NCI-H510A treated with DMSO at 0.1 percent for 48 hours (cell line): ENCODE measurements around the gene PCNX3.

Experiments
- DNase-seq: peaks from one replicate; lab custom pipeline; 2025; lab: John Stamatoyannopoulos, UW

PCNX3 gene

GRCh38 chr11:65580756-65581155 lies 34.8 kb upstream of the PCNX3 start:
- no peak for DNase-seq

GRCh38 chr11:65581928-65582327 lies 33.6 kb upstream of the PCNX3 start:
- no peak for DNase-seq

GRCh38 chr11:65583589-65583988 lies 32.0 kb upstream of the PCNX3 start:
- no peak for DNase-seq

GRCh38 chr11:65584106-65584505 lies 31.5 kb upstream of the PCNX3 start:
- DNase-seq, result no peak

- DNase-seq, result no peak
These were observed 30.8 kb upstream of the PCNX3 start for GRCh38 chr11:65584723-65585171.

GRCh38 chr11:65585396-65586246 lies 30.0 kb upstream of the PCNX3 start:
- DNase-seq, result no peak

GRCh38 chr11:65586247-65586630 lies 29.3 kb upstream of the PCNX3 start:
- DNase-seq, result no peak

GRCh38 chr11:65586676-65587075 lies 28.9 kb upstream of the PCNX3 start:
- DNase-seq, result no peak

GRCh38 chr11:65588199-65589054 lies 27.1 kb upstream of the PCNX3 start:
- DNase-seq, result peak; percentile 29

GRCh38 chr11:65589444-65590239 lies 25.9 kb upstream of the PCNX3 start:
- no peak for DNase-seq

GRCh38 chr11:65590240-65590738 lies 25.3 kb upstream of the PCNX3 start:
- peak; percentile 77 for DNase-seq

GRCh38 chr11:65591939-65592857 lies 23.4 kb upstream of the PCNX3 start:
- DNase-seq, result no peak

- no peak for DNase-seq
These were observed 22.6 kb upstream of the PCNX3 start for GRCh38 chr11:65592858-65593517.

- no peak for DNase-seq
These were observed 21.8 kb upstream of the PCNX3 start for GRCh38 chr11:65593518-65594414.

- no peak for DNase-seq
These were observed 20.4 kb upstream of the PCNX3 start for GRCh38 chr11:65595131-65595530.

GRCh38 chr11:65595543-65596281 lies 19.9 kb upstream of the PCNX3 start, which contains the start of gene KCNK7:
Gene KCNK7 (minus strand): TSS chr11:65595800. CDS start chr11:65595772, 28 bp downstream.
- DNase-seq, result no peak

- no peak for DNase-seq
These were observed 19.1 kb upstream of the PCNX3 start for GRCh38 chr11:65596520-65596919.

- no peak for DNase-seq
These were observed 17.3 kb upstream of the PCNX3 start for GRCh38 chr11:65598258-65598699.
